Stimulated activated CD4-positive, alpha-beta T cell treated with anti-CD3 and anti-CD28 coated beads, TNF-alpha, amount 100 ng/mL, for 24 hours (primary cell): ENCODE results near the gene TMEM214.
"Not testable (repeated sequence)": the region's sequence is repeated elsewhere in the genome, so short reads cannot be mapped to it uniquely, and the experiment has no call there.

ENCODE experiments used
- DNase-seq, 3 experiments: peaks; one replicate each; pipeline ENCODE4 v3.0.0-alpha.2; 2020; ENCODE audit warnings: low read depth in 3 of 3

Gene TMEM214

GRCh38 chr2:27069961-27070618 lies 37.3 kb downstream of the TMEM214 start:
- DNase-seq: no peak

- DNase-seq: no peak
Observed at GRCh38 chr2:27070653-27071276, 38.0 kb downstream of the TMEM214 start.

DNA sequence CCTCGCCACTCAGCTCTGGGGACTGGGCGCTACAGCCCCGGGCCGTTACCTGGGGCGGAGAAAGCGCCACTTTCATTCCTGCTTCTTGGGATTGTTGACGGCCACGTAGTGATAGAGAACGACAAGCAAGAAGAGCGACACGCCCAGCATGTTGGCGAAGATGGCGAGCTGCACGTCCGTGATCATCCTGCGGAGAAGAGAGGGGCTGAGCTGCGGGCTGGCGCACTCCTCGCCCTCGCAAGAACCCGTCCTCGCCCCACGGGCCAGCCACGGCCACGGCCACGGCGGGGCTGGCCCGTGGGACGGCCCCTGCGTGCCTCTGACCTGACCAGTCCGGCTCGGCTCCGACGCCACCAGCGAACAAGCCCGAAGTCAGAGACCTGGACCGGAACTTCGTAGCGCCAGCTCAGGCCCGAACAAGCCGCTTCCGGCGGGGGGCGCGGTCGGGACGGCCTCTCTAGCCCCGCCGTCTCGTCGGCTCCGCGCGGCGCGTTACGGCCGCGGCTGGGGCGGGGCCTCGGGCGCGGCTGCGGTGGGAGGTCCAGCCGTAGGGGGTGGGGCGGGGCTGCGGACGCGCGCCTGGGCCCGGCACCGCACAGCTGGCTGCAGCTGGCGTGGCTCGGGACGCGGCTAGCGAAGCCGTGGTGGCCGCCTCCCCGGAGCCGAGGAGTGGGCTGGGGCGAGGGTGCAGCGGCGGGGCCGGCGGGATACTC lies 38.7 kb downstream of the TMEM214 start, which contains the start of gene OST4:
Gene OST4, minus strand, starts transcription at position 378 of the 713 bp plus-strand sequence.
- DNase-seq: peak; percentile 83 to 90 (median 84)

DNA sequence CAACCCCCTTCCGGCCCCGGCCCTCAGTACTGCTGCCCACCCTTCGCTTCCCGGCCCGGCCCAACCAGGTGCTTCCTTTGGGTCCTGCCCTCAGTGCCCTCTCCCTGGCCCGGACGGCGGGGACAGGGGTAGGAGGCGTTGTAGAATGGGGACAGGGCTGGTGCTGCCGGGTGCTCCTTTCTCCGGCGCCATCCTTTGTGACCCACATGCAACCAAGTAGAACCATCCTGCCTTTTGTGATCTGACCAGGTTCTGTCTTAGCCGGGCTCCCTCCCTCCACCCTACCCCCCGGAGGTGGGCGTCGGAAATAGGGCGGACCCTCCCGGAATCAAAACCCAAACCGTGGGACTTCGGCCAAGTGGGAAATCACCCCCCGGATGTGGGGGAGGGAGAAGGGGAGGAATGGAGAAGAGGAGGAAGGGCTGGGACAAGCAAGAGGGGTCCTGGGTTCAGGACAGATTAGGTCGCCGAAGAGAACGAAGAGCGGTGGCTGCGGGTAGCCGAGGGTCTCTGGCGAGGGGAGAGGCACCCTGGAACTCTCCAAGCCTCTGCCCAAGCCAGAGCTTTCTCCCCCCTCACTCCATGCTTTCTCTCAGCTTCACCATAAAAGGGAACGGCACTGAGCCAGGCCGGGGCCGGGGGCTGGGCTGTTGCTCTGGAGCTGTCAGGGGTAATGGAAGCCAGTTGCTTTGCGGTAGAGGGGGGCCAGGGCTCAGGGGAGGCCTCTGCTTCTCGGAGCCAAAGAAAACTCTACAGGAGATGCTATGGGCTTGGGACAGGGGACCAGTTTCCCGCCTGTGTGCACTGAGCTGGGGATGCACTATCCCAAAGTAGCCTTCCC lies 39.4 kb downstream of the TMEM214 start:
- DNase-seq: peak in 1 of 3 experiments; percentile 52

DNA sequence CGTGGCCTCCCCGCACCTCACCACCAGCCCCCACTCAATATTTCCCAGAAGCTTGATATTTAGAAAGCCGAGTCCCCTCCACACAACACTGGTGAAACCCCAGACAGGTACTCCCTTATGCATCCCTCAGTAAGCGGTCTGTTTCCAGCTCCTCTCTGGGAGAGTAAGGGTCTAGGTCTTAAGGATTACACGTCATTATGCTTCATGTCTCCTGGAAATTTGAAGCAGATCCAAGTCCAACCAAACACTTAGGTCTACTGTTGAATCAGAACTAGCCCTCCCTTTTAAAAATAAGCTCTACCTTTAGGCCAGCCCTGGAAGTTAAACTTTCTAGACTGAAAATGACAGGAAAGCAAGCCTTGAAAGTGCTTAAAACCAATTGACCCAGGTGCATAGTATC lies 40.2 kb downstream of the TMEM214 start:
- no peak for DNase-seq

GRCh38 chr2:27073782-27074181 lies 41.0 kb downstream of the TMEM214 start:
- no peak for DNase-seq

GRCh38 chr2:27074738-27075565 lies 42.2 kb downstream of the TMEM214 start:
- peak in 1 of 3 experiments; percentile 38 for DNase-seq

DNA sequence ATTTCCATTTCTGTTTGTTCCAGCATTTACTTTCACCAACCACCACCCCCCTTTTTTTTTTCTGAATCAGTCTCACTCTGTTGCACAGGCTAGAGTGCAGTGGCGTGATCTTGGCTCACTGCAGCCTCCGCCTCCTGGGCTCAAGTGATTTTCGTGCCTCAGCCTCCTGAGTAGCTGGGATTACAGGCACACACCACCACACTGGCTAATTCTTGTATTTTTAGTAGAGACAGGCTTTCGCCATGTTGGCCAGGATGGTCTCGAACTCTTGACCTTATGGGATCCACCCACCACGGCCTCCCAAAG lies 42.8 kb downstream of the TMEM214 start:
- DNase-seq: not testable (repeated sequence)

DNA sequence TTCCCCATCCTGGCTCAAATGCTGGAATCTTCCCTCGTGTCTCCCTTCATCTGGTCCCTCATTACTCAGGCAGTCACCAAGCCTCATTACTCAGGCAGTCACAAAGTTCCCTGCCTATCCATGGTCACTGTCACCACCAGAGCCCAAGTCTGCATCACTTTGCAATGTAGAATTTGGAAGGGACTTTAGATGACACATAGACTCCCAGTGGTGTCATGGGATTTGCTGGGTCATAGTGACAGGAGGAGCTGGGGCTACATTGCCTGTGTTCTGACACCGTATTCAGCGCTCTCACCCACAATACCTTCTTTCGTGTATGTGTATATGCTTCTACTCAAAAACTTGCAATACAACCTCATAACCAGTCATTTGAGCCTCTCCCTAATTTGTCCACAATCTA lies 43.6 kb downstream of the TMEM214 start:
- no peak for DNase-seq

GRCh38 chr2:27077231-27077630 lies 44.5 kb downstream of the TMEM214 start:
- no peak for DNase-seq

DNA sequence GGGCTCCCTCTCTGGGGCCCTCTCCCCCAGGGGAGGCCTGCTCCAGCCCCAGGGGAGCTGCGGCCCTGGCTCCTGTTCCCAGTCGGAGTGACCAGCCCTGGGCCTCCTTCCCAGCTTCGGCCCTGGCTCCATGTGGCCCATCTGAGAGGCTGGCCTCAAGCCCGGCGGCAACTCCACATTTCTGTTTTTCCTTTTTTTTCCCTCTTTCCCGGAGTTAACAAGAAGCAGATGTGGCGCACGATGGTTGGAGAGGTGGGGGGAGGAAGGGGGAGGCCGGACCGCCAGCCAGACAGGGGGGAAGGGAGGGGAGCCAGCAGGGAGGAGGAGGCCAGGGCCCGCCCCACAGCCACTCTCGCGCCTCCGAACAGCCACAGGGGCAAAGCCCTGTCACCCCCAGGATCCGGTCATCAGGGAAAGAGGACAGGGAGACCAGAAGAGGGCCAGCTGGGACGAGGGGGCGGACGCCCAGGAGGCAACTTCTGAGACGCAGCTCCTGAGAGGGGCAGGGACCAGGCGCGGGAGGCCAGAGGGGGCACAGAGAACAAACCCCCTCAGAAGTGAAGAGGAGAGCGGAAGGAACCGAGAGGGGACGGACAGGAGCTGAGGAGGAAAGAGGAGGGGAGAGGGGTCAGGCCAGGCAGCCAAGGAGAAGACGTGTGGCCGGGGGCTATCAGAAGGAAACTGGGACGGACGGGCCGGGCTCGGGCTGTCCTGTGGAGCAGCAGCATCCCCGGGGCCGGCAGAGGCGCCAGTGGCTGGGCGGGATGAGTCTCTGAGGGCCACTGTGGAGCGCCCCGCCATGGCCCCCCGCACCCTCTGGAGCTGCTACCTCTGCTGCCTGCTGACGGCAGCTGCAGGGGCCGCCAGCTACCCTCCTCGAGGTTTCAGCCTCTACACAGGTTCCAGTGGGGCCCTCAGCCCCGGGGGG lies 45.8 kb downstream of the TMEM214 start, which contains the start of gene EMILIN1:
Gene EMILIN1, plus strand, starts transcription at position 349 of the 928 bp plus-strand sequence. Its CDS starts 451 bp downstream, at position 800.
- no peak for DNase-seq

GRCh38 chr2:27079233-27080139 lies 46.7 kb downstream of the TMEM214 start:
- DNase-seq: no peak

DNA sequence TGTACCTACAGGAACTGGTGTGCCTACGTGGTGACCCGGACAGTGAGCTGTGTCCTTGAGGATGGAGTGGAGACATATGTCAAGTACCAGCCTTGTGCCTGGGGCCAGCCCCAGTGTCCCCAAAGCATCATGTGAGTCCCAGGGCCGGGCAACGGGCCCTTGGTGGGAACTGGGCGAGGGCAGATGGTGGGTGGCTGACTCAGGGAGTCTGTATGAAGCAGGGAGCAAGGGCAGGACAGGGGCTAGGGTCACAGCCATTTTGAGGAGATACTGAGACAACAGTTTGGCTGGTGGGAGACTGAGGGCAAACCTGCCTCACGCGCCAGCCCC lies 47.3 kb downstream of the TMEM214 start:
- no peak for DNase-seq

GRCh38 chr2:27080603-27080936 lies 47.8 kb downstream of the TMEM214 start:
- DNase-seq: no peak

DNA sequence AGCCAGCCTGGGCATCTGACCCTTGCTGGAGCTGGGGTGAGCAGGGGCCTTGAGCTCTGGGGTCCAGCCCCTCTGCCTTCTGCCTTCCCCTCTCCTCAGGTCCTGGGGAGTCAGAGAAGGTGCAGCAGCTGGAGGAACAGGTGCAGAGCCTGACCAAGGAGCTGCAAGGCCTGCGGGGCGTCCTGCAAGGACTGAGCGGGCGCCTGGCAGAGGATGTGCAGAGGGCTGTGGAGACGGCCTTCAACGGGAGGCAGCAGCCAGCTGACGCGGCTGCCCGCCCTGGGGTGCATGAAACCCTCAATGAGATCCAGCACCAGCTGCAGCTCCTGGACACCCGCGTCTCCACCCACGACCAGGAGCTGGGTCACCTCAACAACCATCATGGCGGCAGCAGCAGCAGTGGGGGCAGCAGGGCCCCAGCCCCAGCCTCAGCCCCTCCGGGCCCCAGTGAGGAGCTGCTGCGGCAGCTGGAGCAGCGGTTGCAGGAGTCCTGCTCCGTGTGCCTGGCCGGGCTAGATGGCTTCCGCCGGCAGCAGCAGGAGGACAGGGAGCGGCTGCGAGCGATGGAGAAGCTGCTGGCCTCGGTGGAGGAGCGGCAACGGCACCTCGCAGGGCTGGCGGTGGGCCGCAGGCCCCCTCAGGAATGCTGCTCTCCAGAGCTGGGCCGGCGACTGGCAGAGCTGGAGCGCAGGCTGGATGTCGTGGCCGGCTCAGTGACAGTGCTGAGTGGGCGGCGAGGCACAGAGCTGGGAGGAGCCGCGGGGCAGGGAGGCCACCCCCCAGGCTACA lies 49.4 kb downstream of the TMEM214 start:
- no peak for DNase-seq

GRCh38 chr2:27082773-27083409 lies 50.1 kb downstream of the TMEM214 start:
- DNase-seq: no peak

GRCh38 chr2:27083410-27084296 lies 50.9 kb downstream of the TMEM214 start:
- DNase-seq: no peak
